HG03139 (cell line): ENCODE results near the gene XRCC2.

Experiments used
- ATAC-seq: cut with Tn5 transposase; IDR thresholded peaks from one replicate; pipeline ENCODE4 v1.9.1; 2021; ENCODE audit not compliant: unreplicated experiment

The XRCC2 gene

DNA sequence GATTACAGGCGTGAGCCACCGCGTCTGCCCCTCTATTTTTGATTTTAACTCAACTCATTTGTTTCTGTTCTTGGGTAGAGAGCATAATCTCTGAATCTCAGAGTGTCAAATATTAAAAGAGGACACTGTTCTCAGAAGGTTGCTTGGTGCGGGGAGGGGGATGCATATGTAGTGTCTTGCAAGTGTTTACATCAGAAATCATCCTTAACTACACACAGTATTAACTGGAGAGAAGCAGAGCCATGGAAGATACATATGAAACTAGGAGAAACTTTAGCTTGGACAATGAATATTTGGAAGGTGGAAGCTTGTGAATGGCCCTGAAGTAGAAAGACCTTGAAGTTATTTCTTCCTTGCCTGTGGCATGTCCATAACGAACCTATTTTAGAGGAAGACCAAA, 57.5 kb downstream of the XRCC2 start:
- no peak for ATAC-seq

DNA sequence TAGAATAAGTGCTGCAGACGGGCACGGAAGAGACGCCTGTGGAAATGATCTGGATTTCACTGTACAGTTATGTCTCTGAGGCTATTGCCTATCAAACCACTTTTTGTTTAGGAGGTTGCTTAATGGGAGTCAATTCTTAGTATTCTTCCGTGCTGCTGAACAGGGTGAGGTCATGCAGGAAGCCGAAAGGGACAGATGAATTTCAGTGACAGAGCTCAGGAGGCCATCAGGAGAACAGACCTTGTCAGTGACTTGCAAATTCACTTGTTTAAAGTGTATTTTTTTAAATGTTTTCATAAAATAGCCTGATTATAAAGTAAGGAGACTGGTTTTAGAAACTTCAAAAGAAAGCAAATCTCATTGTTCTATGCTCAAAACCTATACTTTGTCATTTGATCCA, 58.9 kb downstream of the XRCC2 start:
- ATAC-seq: no peak

DNA sequence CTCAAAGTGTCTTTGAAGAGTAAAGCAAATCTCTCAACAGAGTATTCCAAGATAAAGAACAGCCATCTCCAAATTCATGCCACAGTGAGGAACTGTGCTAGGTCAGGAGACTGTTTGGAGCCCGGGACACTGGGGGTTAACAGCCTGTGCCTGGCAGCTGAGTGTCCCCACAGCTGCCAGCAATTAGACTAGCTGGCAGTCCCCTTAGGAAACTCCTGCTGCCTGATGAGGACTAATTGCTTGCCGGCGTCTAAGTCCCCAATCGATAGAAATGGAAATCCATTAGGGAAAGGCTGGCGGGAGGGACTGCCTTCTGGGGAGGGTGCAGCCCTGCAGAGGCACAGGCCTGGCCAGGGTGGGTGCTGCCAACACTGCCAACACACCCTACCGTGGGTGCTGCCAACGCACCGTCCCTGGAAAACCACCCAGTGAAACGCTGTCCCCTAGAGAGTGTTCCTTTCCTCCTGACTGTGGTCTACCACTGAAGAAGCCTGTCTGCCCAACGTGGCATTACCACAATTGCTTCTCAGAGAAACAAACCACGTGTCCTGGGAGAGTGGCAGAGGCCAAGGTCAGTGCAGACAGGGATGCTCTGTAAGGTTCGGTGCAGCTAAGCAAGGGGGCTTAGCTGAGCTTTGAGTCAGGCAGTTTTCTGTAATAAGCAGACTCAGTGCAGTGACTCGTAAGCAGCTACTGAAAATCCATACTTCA, 60.8 kb downstream of the XRCC2 start:
- ATAC-seq: no peak

DNA sequence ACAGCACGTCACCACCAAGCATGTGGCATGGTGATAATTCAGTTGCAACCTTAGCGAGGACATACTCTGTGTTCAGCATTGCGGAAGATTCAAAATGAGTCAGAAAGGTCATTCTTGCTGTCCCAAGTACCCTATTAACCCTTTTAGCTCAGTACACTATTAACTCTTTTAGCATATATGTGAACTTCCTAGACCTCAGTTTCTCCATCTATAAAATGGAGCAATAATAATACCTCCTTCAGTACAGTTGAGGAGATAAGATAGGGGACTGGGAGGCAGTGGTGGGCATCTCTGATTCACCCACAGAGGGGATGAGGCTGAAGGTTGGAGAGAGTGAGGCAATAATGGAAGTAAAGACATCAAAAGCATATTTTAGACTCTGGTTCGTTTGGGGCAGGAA, 67.3 kb downstream of the XRCC2 start:
- ATAC-seq: no peak

DNA sequence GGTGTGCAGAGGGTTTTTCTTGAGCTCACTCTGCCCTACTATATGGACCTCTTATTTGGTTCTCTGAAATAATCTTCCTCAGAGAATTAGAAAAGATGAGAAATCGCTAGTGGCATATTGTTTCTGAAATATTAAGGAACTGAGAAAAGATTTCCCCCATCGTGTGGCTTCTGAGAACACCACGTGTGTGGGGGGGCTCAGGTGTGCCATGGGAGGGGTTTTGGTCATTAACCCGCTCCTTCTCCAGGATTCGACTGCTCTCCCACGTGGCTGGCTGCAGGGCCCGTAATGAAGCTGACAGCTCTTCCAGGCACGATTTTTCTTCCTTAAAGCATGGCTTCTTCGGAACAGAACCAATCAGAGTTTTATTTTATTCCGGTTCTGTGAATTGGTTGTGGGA, 67.7 kb downstream of the XRCC2 start:
- no peak for ATAC-seq

DNA sequence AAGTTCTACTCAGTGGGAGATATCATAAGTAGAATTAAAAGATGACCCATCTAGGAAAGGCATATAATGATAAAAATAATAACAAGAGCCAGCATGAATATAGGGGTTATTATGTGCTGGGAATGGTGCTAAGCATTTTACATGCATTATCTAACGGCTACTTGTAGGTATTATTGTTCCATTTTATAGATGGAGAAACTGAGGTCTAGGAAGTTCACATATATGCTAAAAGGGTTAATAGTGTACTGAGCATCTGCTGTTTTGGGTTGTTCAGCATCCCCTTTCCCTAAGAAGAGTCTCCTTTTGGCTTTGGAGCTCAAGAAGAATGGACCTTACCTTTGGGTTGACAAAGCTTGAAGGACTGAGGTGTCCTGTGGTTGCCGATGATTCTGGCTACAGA, 68.9 kb downstream of the XRCC2 start:
- no peak for ATAC-seq

DNA sequence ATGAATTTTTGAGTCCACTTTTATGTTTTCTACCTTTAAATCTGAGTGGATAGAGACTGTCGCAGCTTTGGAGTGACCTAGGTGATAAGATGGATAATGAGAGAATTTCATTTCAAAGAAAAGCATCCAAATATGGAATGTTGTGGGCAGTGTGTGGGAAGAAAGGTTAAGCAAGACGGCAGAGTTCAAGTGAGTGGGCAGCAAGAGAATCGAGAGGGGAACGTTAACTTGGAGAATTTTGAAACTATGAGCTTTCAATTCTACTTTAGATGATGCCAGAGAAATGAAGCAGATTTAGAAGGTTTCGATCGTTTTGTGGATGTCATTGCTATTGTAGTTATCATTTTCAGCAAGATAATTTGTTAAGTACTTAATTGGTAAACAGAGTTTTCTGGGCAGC, 73.0 kb downstream of the XRCC2 start:
- no peak for ATAC-seq

DNA sequence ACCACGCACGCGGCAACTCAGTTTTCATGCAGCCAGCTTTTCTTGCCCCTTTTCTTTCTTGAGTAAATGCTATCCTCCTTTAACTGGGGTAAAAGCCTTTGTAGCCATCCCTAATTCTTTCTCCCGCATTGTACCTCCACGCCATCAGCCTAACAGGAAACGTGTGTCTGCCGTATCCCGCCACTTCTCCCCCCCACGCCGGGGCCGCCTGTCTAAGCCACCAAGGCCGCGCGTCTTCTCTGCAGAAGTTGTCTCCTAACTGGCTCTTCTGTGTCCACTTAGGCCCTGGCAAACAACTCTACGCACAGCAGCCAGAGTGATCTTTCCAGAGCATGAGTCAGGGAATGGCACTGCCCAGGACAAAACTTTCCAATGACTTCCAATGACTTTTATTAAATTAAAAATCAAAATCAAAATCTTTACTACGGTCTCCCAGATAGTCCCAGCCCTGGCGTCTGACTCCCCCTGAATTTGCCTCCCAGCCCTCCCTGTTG, 74.6 kb downstream of the XRCC2 start:
- no peak for ATAC-seq

DNA sequence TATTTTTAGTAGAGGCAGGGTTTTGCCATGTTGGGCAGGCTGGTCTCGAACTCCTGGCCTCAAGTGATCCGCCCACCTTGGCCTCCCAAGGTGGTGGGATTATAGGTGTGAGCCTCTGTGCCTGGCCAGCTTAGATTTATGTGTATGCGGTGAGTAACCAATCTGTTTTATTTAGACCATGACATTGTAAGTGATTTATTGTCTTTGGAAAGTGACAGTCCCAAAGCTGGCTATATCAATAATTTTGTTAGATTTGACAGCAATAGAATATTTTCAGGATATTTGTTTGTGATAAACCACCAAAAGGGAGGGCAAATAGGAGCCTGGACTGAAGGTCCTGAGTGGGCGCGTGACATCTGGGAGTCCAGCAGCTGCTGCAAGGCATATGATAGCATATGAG, 75.7 kb downstream of the XRCC2 start:
- ATAC-seq: no peak

DNA sequence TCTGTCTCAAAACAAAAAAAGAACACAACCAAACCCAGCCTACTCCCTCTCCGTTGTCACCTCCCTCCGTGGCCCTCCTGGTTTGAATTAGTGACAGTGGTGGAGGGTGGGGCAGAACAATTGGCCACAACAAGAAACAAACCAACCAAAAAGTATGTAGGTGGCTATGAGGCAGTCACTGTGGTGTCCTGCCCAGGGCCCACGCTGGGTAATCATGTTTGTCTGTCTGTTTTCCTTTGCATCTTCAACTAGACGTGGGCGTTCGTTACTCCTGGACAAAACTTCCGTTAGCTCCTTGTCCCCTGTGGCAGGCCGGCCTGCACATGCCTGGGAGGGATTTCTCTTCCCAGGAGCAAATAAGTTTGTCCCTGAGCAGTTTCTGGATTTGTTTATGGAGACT, 78.4 kb downstream of the XRCC2 start:
- ATAC-seq: no peak

DNA sequence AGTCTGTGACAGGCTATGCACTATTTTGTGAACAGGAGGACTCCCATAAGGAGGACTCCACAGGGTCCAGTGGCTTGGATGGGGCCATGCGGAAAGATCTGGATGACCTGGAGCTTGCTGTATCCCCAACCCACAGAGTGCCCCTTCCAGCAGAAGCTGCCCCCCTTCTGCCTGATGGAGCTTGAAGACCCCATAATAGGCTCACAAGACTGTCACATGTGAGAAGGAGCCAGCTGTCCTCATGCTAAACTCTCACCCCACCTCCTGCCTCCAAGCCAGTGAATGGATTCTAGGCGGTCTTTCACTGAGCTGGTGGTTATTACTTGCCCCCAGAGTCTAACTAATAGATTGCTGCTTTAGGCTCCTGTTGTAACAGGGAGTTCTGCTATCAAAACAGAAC, 79.1 kb downstream of the XRCC2 start:
- no peak for ATAC-seq
